Uterus (tissue), 2 donors: ENCODE results near the gene ASPA.

Experiments used
- CTCF ChIP-seq, 4 experiments: fragments of 200-600 bp in 2 of 4; fragments of 450-650 bp in 2 of 4; sonication (generic) in 2 of 4; IDR thresholded peaks; one replicate each; pipeline ENCODE4 v1.5.1; 2016 to 2019; ENCODE audit warnings: antibody characterized with exemption in 4 of 4, mild to moderate bottlenecking in 2 of 4, moderate library complexity in 1 of 4
- POLR2A ChIP-seq, 2 donors: fragments of 450-650 bp; IDR thresholded peaks; one replicate each; pipeline ENCODE4 v1.6.1; 2016; ENCODE audit warnings: antibody characterized with exemption in 2 of 2, mild to moderate bottlenecking in 1 of 2, moderate library complexity in 1 of 2

GRCh38 chr17:3502466-3502865 lies 26.7 kb downstream of the ASPA start:
- no peak for TF ChIP-seq CTCF (IDR thresholded peaks at IDR 0.05)
- TF ChIP-seq POLR2A (IDR thresholded peaks at IDR 0.05), result no peak
